GM23338 (cell line): ENCODE data around the gene RMND5A. TPM values are rescaled to one million over a fixed set of nuclear protein-coding genes. Genes with fewer than 3 reads are reported as not detected.

Experiments
- ATAC-seq: fragments of 200-7000 bp; cut with Tn5 transposase; 3 replicates; pipeline ENCODE4 v1.9.1; 2020
- DNase-seq: peaks from one replicate; pipeline ENCODE4 v3.0.0-alpha.2; 2015; ENCODE audit warnings: low spot score
- H2AFZ ChIP-seq: fragments of 200-600 bp; sonication (generic); 2 replicates; pipeline ENCODE4 v1.8.0; 2016; ENCODE audit warnings: antibody characterized with exemption, mild to moderate bottlenecking, moderate library complexity
- H3F3A ChIP-seq: fragments of 200-600 bp; sonication (generic); replicated peaks from 2 replicates; pipeline ENCODE4 v1.8.0; 2017; ENCODE audit warnings: antibody characterized with exemption, mixed run types, low read depth
- H3K27ac ChIP-seq: fragments of 200-600 bp; sonication (generic); 2 replicates; pipeline ENCODE4 v1.6.1; 2016; ENCODE audit warnings: low read depth
- H3K27me3 ChIP-seq: fragments of 200-600 bp; sonication (generic); 2 replicates; pipeline ENCODE4 v1.8.0; 2016; ENCODE audit warnings: mild to moderate bottlenecking, mixed run types, moderate library complexity; ENCODE audit not compliant: insufficient read depth
- H3K36me3 ChIP-seq: fragments of 200-600 bp; sonication (generic); 2 replicates; pipeline ENCODE4 v1.8.0; 2016; ENCODE audit warnings: mild to moderate bottlenecking; ENCODE audit not compliant: insufficient read depth
- H3K4me1 ChIP-seq: fragments of 200-600 bp; sonication (generic); 2 replicates; pipeline ENCODE4 v1.8.0; 2016; ENCODE audit warnings: mild to moderate bottlenecking, moderate library complexity; ENCODE audit not compliant: insufficient read depth
- H3K4me2 ChIP-seq: fragments of 200-600 bp; sonication (generic); 2 replicates; pipeline ENCODE4 v1.7.1; 2017; ENCODE audit warnings: mixed run types
- H3K4me3 ChIP-seq: fragments of 200-600 bp; sonication (generic); 2 replicates; pipeline ENCODE4 v1.6.1; 2016; ENCODE audit warnings: mixed run types
- H3K79me2 ChIP-seq: fragments of 200-600 bp; sonication (generic); replicated peaks from 2 replicates; pipeline ENCODE4 v1.8.0; 2017; ENCODE audit warnings: mild to moderate bottlenecking; ENCODE audit not compliant: insufficient read depth
- H3K9me2 ChIP-seq: fragments of 200-600 bp; sonication (generic); 2 replicates; pipeline ENCODE4 v1.8.0; 2017; ENCODE audit not compliant: insufficient read depth
- H4K20me1 ChIP-seq: fragments of 200-600 bp; sonication (generic); replicated peaks from 2 replicates; pipeline ENCODE4 v1.8.0; 2017; ENCODE audit warnings: mild to moderate bottlenecking; ENCODE audit not compliant: insufficient read depth
- H3K27ac Mint-ChIP-seq: 2 replicates; pipeline ENCODE4 v1.8.0; 2020; ENCODE audit warnings: inconsistent platforms, mild to moderate bottlenecking, moderate library complexity, mixed read lengths
- H3K27me3 Mint-ChIP-seq: 3 replicates; pipeline ENCODE4 v1.8.0; 2022; ENCODE audit warnings: low read depth, mild to moderate bottlenecking, moderate library complexity, mixed read lengths, inconsistent platforms; ENCODE audit not compliant: insufficient read depth, poor library complexity
- H3K36me3 Mint-ChIP-seq: 3 replicates; pipeline ENCODE4 v1.8.0; 2021; ENCODE audit warnings: low read depth, mild to moderate bottlenecking, inconsistent platforms, moderate library complexity, mixed read lengths
- H3K4me1 Mint-ChIP-seq: 3 replicates; pipeline ENCODE4 v1.8.0; 2020; ENCODE audit warnings: mild to moderate bottlenecking, inconsistent platforms, mixed read lengths
- H3K4me3 Mint-ChIP-seq: 3 replicates; pipeline ENCODE4 v1.8.0; 2021; ENCODE audit warnings: moderate library complexity, mild to moderate bottlenecking, inconsistent platforms, mixed read lengths
- H3K9me3 Mint-ChIP-seq: 3 replicates; pipeline ENCODE4 v1.8.0; 2020; ENCODE audit warnings: moderate library complexity, mild to moderate bottlenecking, inconsistent platforms, mixed read lengths
- CREB1 ChIP-seq: fragments of 250-450 bp; sonication (Bioruptor Pico); IDR thresholded peaks from 2 replicates; pipeline ENCODE4 v1.5.0; 2020; ENCODE audit warnings: low read depth, mild to moderate bottlenecking, moderate library complexity
- EZH2 ChIP-seq: fragments of 200-600 bp; sonication (generic); IDR thresholded peaks from one replicate; pipeline ENCODE4 v1.8.0; 2017; ENCODE audit warnings: antibody characterized with exemption, mild to moderate bottlenecking, low read depth; ENCODE audit not compliant: unreplicated experiment
- EZH2phosphoT487 ChIP-seq: fragments of 200-600 bp; sonication (generic); IDR thresholded peaks from one replicate; pipeline ENCODE4 v1.8.1; 2018; ENCODE audit warnings: antibody characterized with exemption; ENCODE audit not compliant: unreplicated experiment
- JUNB ChIP-seq: IDR thresholded peaks from one replicate; pipeline ENCODE4 v1.6.1; 2016; ENCODE audit warnings: antibody characterized with exemption; ENCODE audit not compliant: unreplicated experiment
- NANOG ChIP-seq: IDR thresholded peaks from 2 replicates; pipeline ENCODE4 v1.6.1; 2016; ENCODE audit warnings: antibody characterized with exemption, borderline replicate concordance
- POLR2AphosphoS5 ChIP-seq: IDR thresholded peaks from 2 replicates; pipeline ENCODE4 v1.6.1; 2016; ENCODE audit warnings: antibody characterized with exemption, low read depth
- STAT1 ChIP-seq: IDR thresholded peaks from one replicate; pipeline ENCODE4 v1.6.1; 2016; ENCODE audit warnings: antibody characterized with exemption; ENCODE audit not compliant: unreplicated experiment
- ZNF114 ChIP-seq: fragments of 250-450 bp; sonication (Bioruptor Pico); IDR thresholded peaks from 2 replicates; pipeline ENCODE4 v1.5.0; 2020; ENCODE audit warnings: mild to moderate bottlenecking, moderate library complexity
- ZNF331 ChIP-seq: fragments of 250-450 bp; sonication (Bioruptor Pico); IDR thresholded peaks from 2 replicates; pipeline ENCODE4 v1.5.0; 2020; ENCODE audit warnings: low read depth, mild to moderate bottlenecking, moderate library complexity
- polyA plus RNA-seq: library from polyadenylated mRNA; unstranded; fragments of >200 nt; fragmentation: Nextera tagmentation; extraction: Ambion mirVana; gene quantifications from 2 replicates; pipeline ENCODE4 v1.2.1, GENCODE V29; 2016
- total RNA-seq: library from RNA; depleted of rRNA; stranded (reverse); fragments of >200 nt; shearing (Covaris generic); gene quantifications from 2 replicates; pipeline ENCODE4 v1.2.3, GENCODE V29; 2014
- TF ChIP-seq, protein P1 (sequence below), 2 experiments: fragments of 200-600 bp in 1 of 2; sonication (generic) in 1 of 2; conservative IDR thresholded peaks; 2 replicates each; pipeline versions ENCODE4 v1.5.1 to v1.6.1; 2016 to 2017; ENCODE audit warnings: antibody characterized with exemption in 2 of 2, low read depth in 2 of 2, mild to moderate bottlenecking in 2 of 2, moderate library complexity in 1 of 2
- TF ChIP-seq, protein P2 (sequence below): IDR thresholded peaks from 2 replicates; pipeline ENCODE4 v1.6.1; 2016; ENCODE audit warnings: antibody characterized with exemption
- TF ChIP-seq, protein P3 (sequence below): fragments of 250-450 bp; sonication (Bioruptor Pico); IDR thresholded peaks from 2 replicates; pipeline ENCODE4 v1.5.0; 2020; ENCODE audit warnings: mild to moderate bottlenecking, moderate library complexity
- TF ChIP-seq, protein P4 (sequence below): IDR thresholded peaks from one replicate; pipeline ENCODE4 v1.6.1; 2018; ENCODE audit warnings: antibody characterized with exemption; ENCODE audit not compliant: unreplicated experiment

Gene RMND5A
- total and polyA plus RNA-seq, 2 experiments from 2014 or later = 24.0 to 87.9 TPM

DNA sequence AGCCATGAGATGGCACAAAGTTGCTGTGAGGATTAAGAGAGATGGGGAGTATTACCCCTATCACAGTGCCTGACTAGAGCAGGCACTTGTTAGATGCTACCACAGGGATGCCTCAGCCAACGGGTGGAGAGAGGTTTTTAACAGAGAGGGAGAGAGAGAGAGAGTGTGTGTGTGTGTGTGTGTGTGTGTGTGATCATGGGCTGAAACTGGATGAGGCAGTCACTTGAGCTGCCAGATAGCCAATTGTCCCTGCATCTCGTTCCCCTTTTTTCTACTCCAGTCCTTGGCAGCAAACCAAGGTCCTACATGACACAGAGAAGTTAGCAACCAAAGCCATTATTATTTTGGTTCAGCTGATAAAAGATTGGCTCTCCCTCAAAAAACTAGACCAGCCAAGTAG, 67.6 kb downstream of the RMND5A start:
- TF ChIP-seq EZH2 (no peak), EZH2phosphoT487 (no peak), STAT1 (no peak), CREB1 (CRISPR knock-in tag) (no peak), POLR2AphosphoS5 (no peak), ZNF331 (CRISPR knock-in tag) (no peak), JUNB (no peak), ZNF114 (CRISPR knock-in tag) (no peak), NANOG (no peak)
- TF ChIP-seq, protein P1, sequence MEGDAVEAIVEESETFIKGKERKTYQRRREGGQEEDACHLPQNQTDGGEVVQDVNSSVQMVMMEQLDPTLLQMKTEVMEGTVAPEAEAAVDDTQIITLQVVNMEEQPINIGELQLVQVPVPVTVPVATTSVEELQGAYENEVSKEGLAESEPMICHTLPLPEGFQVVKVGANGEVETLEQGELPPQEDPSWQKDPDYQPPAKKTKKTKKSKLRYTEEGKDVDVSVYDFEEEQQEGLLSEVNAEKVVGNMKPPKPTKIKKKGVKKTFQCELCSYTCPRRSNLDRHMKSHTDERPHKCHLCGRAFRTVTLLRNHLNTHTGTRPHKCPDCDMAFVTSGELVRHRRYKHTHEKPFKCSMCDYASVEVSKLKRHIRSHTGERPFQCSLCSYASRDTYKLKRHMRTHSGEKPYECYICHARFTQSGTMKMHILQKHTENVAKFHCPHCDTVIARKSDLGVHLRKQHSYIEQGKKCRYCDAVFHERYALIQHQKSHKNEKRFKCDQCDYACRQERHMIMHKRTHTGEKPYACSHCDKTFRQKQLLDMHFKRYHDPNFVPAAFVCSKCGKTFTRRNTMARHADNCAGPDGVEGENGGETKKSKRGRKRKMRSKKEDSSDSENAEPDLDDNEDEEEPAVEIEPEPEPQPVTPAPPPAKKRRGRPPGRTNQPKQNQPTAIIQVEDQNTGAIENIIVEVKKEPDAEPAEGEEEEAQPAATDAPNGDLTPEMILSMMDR (conservative IDR thresholded peaks at IDR 0.05; ENCODE audit: low read depth in 2 of 2) = no peak
- TF ChIP-seq, protein P2, sequence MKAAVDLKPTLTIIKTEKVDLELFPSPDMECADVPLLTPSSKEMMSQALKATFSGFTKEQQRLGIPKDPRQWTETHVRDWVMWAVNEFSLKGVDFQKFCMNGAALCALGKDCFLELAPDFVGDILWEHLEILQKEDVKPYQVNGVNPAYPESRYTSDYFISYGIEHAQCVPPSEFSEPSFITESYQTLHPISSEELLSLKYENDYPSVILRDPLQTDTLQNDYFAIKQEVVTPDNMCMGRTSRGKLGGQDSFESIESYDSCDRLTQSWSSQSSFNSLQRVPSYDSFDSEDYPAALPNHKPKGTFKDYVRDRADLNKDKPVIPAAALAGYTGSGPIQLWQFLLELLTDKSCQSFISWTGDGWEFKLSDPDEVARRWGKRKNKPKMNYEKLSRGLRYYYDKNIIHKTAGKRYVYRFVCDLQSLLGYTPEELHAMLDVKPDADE = no peak
- TF ChIP-seq, protein P3, sequence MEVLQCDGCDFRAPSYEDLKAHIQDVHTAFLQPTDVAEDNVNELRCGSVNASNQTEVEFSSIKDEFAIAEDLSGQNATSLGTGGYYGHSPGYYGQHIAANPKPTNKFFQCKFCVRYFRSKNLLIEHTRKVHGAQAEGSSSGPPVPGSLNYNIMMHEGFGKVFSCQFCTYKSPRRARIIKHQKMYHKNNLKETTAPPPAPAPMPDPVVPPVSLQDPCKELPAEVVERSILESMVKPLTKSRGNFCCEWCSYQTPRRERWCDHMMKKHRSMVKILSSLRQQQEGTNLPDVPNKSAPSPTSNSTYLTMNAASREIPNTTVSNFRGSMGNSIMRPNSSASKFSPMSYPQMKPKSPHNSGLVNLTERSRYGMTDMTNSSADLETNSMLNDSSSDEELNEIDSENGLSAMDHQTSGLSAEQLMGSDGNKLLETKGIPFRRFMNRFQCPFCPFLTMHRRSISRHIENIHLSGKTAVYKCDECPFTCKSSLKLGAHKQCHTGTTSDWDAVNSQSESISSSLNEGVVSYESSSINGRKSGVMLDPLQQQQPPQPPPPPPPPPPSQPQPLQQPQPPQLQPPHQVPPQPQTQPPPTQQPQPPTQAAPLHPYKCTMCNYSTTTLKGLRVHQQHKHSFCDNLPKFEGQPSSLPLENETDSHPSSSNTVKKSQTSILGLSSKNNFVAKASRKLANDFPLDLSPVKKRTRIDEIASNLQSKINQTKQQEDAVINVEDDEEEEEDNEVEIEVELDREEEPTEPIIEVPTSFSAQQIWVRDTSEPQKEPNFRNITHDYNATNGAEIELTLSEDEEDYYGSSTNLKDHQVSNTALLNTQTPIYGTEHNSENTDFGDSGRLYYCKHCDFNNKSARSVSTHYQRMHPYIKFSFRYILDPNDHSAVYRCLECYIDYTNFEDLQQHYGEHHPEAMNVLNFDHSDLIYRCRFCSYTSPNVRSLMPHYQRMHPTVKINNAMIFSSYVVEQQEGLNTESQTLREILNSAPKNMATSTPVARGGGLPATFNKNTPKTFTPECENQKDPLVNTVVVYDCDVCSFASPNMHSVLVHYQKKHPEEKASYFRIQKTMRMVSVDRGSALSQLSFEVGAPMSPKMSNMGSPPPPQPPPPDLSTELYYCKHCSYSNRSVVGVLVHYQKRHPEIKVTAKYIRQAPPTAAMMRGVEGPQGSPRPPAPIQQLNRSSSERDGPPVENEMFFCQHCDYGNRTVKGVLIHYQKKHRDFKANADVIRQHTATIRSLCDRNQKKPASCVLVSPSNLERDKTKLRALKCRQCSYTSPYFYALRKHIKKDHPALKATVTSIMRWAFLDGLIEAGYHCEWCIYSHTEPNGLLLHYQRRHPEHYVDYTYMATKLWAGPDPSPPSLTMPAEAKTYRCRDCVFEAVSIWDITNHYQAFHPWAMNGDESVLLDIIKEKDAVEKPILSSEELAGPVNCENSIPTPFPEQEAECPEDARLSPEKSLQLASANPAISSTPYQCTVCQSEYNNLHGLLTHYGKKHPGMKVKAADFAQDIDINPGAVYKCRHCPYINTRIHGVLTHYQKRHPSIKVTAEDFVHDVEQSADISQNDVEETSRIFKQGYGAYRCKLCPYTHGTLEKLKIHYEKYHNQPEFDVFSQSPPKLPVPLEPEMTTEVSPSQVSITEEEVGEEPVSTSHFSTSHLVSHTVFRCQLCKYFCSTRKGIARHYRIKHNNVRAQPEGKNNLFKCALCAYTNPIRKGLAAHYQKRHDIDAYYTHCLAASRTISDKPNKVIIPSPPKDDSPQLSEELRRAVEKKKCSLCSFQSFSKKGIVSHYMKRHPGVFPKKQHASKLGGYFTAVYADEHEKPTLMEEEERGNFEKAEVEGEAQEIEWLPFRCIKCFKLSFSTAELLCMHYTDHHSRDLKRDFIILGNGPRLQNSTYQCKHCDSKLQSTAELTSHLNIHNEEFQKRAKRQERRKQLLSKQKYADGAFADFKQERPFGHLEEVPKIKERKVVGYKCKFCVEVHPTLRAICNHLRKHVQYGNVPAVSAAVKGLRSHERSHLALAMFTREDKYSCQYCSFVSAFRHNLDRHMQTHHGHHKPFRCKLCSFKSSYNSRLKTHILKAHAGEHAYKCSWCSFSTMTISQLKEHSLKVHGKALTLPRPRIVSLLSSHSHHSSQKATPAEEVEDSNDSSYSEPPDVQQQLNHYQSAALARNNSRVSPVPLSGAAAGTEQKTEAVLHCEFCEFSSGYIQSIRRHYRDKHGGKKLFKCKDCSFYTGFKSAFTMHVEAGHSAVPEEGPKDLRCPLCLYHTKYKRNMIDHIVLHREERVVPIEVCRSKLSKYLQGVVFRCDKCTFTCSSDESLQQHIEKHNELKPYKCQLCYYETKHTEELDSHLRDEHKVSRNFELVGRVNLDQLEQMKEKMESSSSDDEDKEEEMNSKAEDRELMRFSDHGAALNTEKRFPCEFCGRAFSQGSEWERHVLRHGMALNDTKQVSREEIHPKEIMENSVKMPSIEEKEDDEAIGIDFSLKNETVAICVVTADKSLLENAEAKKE = no peak
- TF ChIP-seq, protein P4, sequence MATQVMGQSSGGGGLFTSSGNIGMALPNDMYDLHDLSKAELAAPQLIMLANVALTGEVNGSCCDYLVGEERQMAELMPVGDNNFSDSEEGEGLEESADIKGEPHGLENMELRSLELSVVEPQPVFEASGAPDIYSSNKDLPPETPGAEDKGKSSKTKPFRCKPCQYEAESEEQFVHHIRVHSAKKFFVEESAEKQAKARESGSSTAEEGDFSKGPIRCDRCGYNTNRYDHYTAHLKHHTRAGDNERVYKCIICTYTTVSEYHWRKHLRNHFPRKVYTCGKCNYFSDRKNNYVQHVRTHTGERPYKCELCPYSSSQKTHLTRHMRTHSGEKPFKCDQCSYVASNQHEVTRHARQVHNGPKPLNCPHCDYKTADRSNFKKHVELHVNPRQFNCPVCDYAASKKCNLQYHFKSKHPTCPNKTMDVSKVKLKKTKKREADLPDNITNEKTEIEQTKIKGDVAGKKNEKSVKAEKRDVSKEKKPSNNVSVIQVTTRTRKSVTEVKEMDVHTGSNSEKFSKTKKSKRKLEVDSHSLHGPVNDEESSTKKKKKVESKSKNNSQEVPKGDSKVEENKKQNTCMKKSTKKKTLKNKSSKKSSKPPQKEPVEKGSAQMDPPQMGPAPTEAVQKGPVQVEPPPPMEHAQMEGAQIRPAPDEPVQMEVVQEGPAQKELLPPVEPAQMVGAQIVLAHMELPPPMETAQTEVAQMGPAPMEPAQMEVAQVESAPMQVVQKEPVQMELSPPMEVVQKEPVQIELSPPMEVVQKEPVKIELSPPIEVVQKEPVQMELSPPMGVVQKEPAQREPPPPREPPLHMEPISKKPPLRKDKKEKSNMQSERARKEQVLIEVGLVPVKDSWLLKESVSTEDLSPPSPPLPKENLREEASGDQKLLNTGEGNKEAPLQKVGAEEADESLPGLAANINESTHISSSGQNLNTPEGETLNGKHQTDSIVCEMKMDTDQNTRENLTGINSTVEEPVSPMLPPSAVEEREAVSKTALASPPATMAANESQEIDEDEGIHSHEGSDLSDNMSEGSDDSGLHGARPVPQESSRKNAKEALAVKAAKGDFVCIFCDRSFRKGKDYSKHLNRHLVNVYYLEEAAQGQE = no peak
- Histone ChIP-seq H3K27me3 (peaks cover 61% of the 10 kb centered on the region), H3K36me3 (no peaks in the 10 kb centered on the region), H3K9me2 (no peaks in the 10 kb centered on the region), H3K4me3 (no peak overlapping the region), H3K79me2 (no peaks in the 10 kb centered on the region), H4K20me1 (no peaks in the 10 kb centered on the region), H3F3A (no peaks in the 10 kb centered on the region), H2AFZ (no peak overlapping the region), H3K27ac (no peak overlapping the region), H3K4me2 (no peak overlapping the region), H3K4me1 (0 out of 2 replicates have a peak, but pooled peaks cover 5% of the 10 kb centered on the region)
- no peak for DNase-seq
- peaks cover 52% of the 10 kb centered on the region for H3K27me3 Mint-ChIP-seq
- peaks cover 11% of the 10 kb centered on the region; the same call in 2 of the 3 replicates for H3K9me3 Mint-ChIP-seq
- no peak overlapping the region for H3K4me3 Mint-ChIP-seq
- H3K4me1 Mint-ChIP-seq = peaks cover 16% of the 10 kb centered on the region
- no peak overlapping the region for H3K27ac Mint-ChIP-seq
- H3K36me3 Mint-ChIP-seq = peaks cover 5% of the 10 kb centered on the region; the same call in 1 of the 3 replicates
- no peak for ATAC-seq
